ENCODE data around the gene CPPED1.

CPPED1 gene

GRCh38 chr16:12732600-12732999 lies 71.1 kb downstream of the CPPED1 start:
- no peak for DNase-seq (ENCODE audit: low spot score)

- peak; percentile 79 for DNase-seq (ENCODE audit: low spot score)
These were observed 74.2 kb downstream of the CPPED1 start for GRCh38 chr16:12729448-12729847.

GRCh38 chr16:12728469-12728868 lies 75.2 kb downstream of the CPPED1 start:
- no peak for DNase-seq (ENCODE audit: low spot score)

GRCh38 chr16:12724226-12724625 lies 79.5 kb downstream of the CPPED1 start:
- no peak for DNase-seq (ENCODE audit: low spot score)

GRCh38 chr16:12723681-12724080 lies 80.0 kb downstream of the CPPED1 start:
- no peak for DNase-seq (ENCODE audit: low spot score)

GRCh38 chr16:12721841-12722421 lies 81.8 kb downstream of the CPPED1 start:
- DNase-seq (ENCODE audit: low spot score): no peak

GRCh38 chr16:12719972-12720371 lies 83.7 kb downstream of the CPPED1 start:
- no peak for DNase-seq (ENCODE audit: low spot score)

GRCh38 chr16:12716658-12717057 lies 87.0 kb downstream of the CPPED1 start:
- DNase-seq (ENCODE audit: low spot score): no peak

- DNase-seq (ENCODE audit: low spot score): no peak
These were observed 93.9 kb downstream of the CPPED1 start for GRCh38 chr16:12709807-12710206.

GRCh38 chr16:12708266-12708665 lies 95.4 kb downstream of the CPPED1 start:
- DNase-seq (ENCODE audit: low spot score): no peak

GRCh38 chr16:12706628-12707027 lies 97.1 kb downstream of the CPPED1 start:
- no peak for DNase-seq (ENCODE audit: low spot score)

GRCh38 chr16:12704492-12705111 lies 99.1 kb downstream of the CPPED1 start:
- DNase-seq (ENCODE audit: low spot score): no peak

GRCh38 chr16:12703935-12704334 lies 99.8 kb downstream of the CPPED1 start:
- DNase-seq (ENCODE audit: low spot score): no peak

GRCh38 chr16:12700161-12700560 lies 103.5 kb downstream of the CPPED1 start:
- DNase-seq (ENCODE audit: low spot score): no peak

- DNase-seq (ENCODE audit: low spot score): no peak
These were observed 104.5 kb downstream of the CPPED1 start for GRCh38 chr16:12699161-12699560.

- DNase-seq (ENCODE audit: low spot score): no peak
These were observed 106.2 kb downstream of the CPPED1 start for GRCh38 chr16:12697437-12697836.

- no peak for DNase-seq (ENCODE audit: low spot score)
These were observed 108.2 kb downstream of the CPPED1 start for GRCh38 chr16:12695454-12695853.

GRCh38 chr16:12690024-12690423 lies 113.7 kb downstream of the CPPED1 start:
- DNase-seq (ENCODE audit: low spot score): no peak

- DNase-seq (ENCODE audit: low spot score): no peak
These were observed 114.5 kb downstream of the CPPED1 start for GRCh38 chr16:12688951-12689850.

- DNase-seq (ENCODE audit: low spot score): no peak
These were observed 117.9 kb downstream of the CPPED1 start for GRCh38 chr16:12685806-12686205.

- no peak for DNase-seq (ENCODE audit: low spot score)
These were observed 121.1 kb downstream of the CPPED1 start for GRCh38 chr16:12682432-12683165.

- no peak for DNase-seq (ENCODE audit: low spot score)
These were observed 122.0 kb downstream of the CPPED1 start for GRCh38 chr16:12681653-12682052.

All from GM03348 (cell line).